OCI-LY1 (cell line): Measurements from ENCODE around the gene DDX28.
"Not testable (repeated sequence)": the region's sequence is repeated elsewhere in the genome, so short reads cannot be mapped to it uniquely, and the experiment has no call there.

Experiments used
- H2AFZ ChIP-seq: fragments of 200-600 bp; sonication (generic), shearing (Covaris generic); 2 replicates; pipeline ENCODE4 v1.6.0; 2014; ENCODE audit warnings: antibody characterized with exemption, mild to moderate bottlenecking, low read length
- H3F3A ChIP-seq: fragments of 200-600 bp; sonication (generic), shearing (Covaris generic); 2 replicates; pipeline ENCODE4 v1.6.0; 2014; ENCODE audit warnings: mild to moderate bottlenecking, antibody characterized with exemption, low read length, moderate library complexity; ENCODE audit not compliant: insufficient read depth
- H3K27ac ChIP-seq: fragments of 200-600 bp; sonication (generic); 2 replicates; pipeline ENCODE4 v1.5.1; 2014; ENCODE audit warnings: low read length, mixed run types, mild to moderate bottlenecking, low read depth; ENCODE audit not compliant: poor library complexity, severe bottlenecking
- H3K27me3 ChIP-seq: fragments of 200-600 bp; sonication (generic); 2 replicates; pipeline ENCODE4 v1.6.0; 2014; ENCODE audit warnings: antibody characterized with exemption, mild to moderate bottlenecking, low read length, moderate library complexity; ENCODE audit not compliant: insufficient read depth
- H3K36me3 ChIP-seq: fragments of 200-600 bp; sonication (generic); 2 replicates; pipeline ENCODE4 v1.6.1; 2014; ENCODE audit warnings: mild to moderate bottlenecking, antibody characterized with exemption, low read length, moderate library complexity, mixed read lengths; ENCODE audit not compliant: insufficient read depth
- H3K4me1 ChIP-seq: fragments of 200-600 bp; sonication (generic); 2 replicates; pipeline ENCODE4 v1.5.1; 2014; ENCODE audit warnings: mild to moderate bottlenecking, low read length, moderate library complexity; ENCODE audit not compliant: insufficient read depth, severe bottlenecking
- H3K4me2 ChIP-seq: fragments of 200-600 bp; sonication (generic), shearing (Covaris generic); 2 replicates; pipeline ENCODE4 v1.6.1; 2014; ENCODE audit warnings: low read length
- H3K4me3 ChIP-seq: fragments of 200-600 bp; sonication (generic); 2 replicates; pipeline ENCODE4 v1.5.1; 2014; ENCODE audit warnings: low read length, low read depth, mild to moderate bottlenecking, mixed read lengths; ENCODE audit not compliant: poor library complexity, severe bottlenecking
- H3K79me2 ChIP-seq: fragments of 200-600 bp; shearing (Covaris generic); 2 replicates; pipeline ENCODE4 v1.6.1; 2016; ENCODE audit warnings: mixed run types, low read length, mixed read lengths; ENCODE audit not compliant: insufficient read depth
- H3K9ac ChIP-seq: fragments of 200-600 bp; sonication (generic), shearing (Covaris generic); 2 replicates; pipeline ENCODE4 v1.6.1; 2014; ENCODE audit warnings: mild to moderate bottlenecking, low read length, mixed read lengths
- H3K9me2 ChIP-seq: fragments of 200-600 bp; sonication (generic), shearing (Covaris generic); 2 replicates; pipeline ENCODE4 v1.6.1; 2014; ENCODE audit warnings: low read depth, mild to moderate bottlenecking, low read length, mixed read lengths
- H3K9me3 ChIP-seq: fragments of 200-600 bp; shearing (Covaris generic); 2 replicates; pipeline ENCODE4 v1.6.1; 2014; ENCODE audit warnings: low read length, mixed read lengths
- H4K20me1 ChIP-seq: fragments of 200-600 bp; sonication (generic), shearing (Covaris generic); 2 replicates; pipeline ENCODE4 v1.6.0; 2016; ENCODE audit warnings: mild to moderate bottlenecking, low read length; ENCODE audit not compliant: insufficient read depth
- CTCF ChIP-seq: fragments of 200-600 bp; sonication (generic), shearing (Covaris generic); IDR thresholded peaks from 2 replicates; pipeline ENCODE4 v1.5.1; 2017; ENCODE audit warnings: mild to moderate bottlenecking, antibody characterized with exemption, low read length, moderate library complexity, mixed read lengths
- EZH2 ChIP-seq: fragments of 200-600 bp; sonication (generic), shearing (Covaris generic); IDR thresholded peaks from 2 replicates; pipeline ENCODE4 v1.8.0; 2017; ENCODE audit warnings: borderline replicate concordance, mixed run types, mild to moderate bottlenecking, antibody characterized with exemption, low read length, moderate library complexity, mixed read lengths

The DDX28 gene

GRCh38 chr16:67996666-67997065, 26.4 kb downstream of the DDX28 start:
- H3K27me3 ChIP-seq = no peaks in the 10 kb centered on the region
- no peaks in the 10 kb centered on the region for H3K9me3 ChIP-seq
- H3K4me2 ChIP-seq = no peak overlapping the region
- H2AFZ ChIP-seq = no peak overlapping the region
- no peak overlapping the region for H3K4me3 ChIP-seq
- TF ChIP-seq CTCF (no peak), EZH2 (no peak)
- no peaks in the 10 kb centered on the region for H3K9me2 ChIP-seq
- H3K36me3 ChIP-seq = no peaks in the 10 kb centered on the region
- H3F3A ChIP-seq = no peaks in the 10 kb centered on the region
- no peaks in the 10 kb centered on the region for H4K20me1 ChIP-seq
- no peak overlapping the region for H3K9ac ChIP-seq
- no peak overlapping the region for H3K27ac ChIP-seq
- peaks cover 36% of the 10 kb centered on the region for H3K4me1 ChIP-seq
- H3K79me2 ChIP-seq = no peaks in the 10 kb centered on the region

- no peaks in the 10 kb centered on the region for H3F3A ChIP-seq
These were observed 27.6 kb downstream of the DDX28 start for GRCh38 chr16:67995423-67995822.

GRCh38 chr16:67994040-67994408, 29.0 kb downstream of the DDX28 start:
- H3K4me3 ChIP-seq, H3K27ac ChIP-seq, H3F3A ChIP-seq, H3K27me3 ChIP-seq, H3K9me2 ChIP-seq, H3K4me2 ChIP-seq, H3K79me2 ChIP-seq, H3K9ac ChIP-seq, H4K20me1 ChIP-seq, H3K36me3 ChIP-seq, H2AFZ ChIP-seq, H3K9me3 ChIP-seq: not testable (repeated sequence)
- peaks cover 18% of the 10 kb centered on the region for H3K4me1 ChIP-seq

More at GRCh38 chr16:67995423-67995822, 27.6 kb downstream of the DDX28 start:
- Histone ChIP-seq H3K4me1 (peaks cover 32% of the 10 kb centered on the region), H3K36me3 (no peaks in the 10 kb centered on the region), H3K4me2 (no peak overlapping the region), H3K4me3 (no peak overlapping the region), H4K20me1 (no peaks in the 10 kb centered on the region), H2AFZ (no peak overlapping the region), H3K9me2 (no peaks in the 10 kb centered on the region), H3K9me3 (no peaks in the 10 kb centered on the region), H3K79me2 (no peaks in the 10 kb centered on the region), H3K27ac (no peak overlapping the region), H3K27me3 (no peaks in the 10 kb centered on the region), H3K9ac (no peak overlapping the region)
- TF ChIP-seq CTCF = no peak
- no peak for TF ChIP-seq EZH2

DNA sequence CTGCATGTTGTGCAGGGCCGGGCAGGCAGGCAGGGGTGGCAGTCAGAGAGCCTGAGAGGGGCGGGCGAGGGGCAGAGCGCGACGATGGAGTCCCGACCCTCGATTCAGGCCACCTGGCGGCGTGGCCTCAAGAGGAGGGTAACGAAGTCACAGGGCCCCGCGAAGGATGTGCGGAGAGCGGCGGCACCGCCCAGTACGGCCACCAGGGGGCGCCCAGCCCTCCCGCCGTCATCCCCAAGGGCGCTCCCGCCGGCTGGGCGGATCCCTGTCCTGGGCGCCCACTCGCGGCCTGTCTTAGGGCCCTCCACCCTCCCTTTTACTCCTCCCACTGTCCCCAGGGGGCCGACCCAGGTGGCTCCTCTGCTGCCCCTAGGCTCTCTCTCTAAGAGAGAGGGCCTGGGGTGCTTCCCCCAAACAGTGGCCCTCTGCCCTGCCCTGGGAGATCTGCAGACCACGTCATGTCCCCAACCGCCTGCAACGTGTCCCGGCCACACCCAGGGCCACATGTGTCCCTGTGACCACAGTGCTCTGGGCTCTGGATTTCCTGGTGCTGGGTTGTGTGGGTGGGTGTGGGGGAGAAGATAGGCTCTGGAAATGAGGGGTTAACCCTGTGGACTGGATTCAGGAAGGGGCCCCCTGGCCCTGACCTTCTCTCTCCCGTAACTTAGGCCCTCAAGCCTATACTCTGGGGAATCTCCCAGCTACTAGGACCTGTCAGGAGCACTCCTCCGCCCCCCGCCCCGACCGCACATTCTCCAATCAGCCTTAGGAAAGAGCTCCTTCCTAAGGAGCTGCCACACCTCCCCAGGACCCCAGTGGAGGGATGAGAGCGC, 29.6 kb downstream of the DDX28 start:
- H3K27me3 ChIP-seq = no peaks in the 10 kb centered on the region
- H3K4me3 ChIP-seq = peak overlapping the region; percentile 44
- TF ChIP-seq EZH2 (no peak), CTCF (peak; percentile 93)
- H3K27ac ChIP-seq = no peak overlapping the region
- H3K9ac ChIP-seq = peak overlapping the region; percentile 46; the same call in 1 of the 2 replicates
- no peaks in the 10 kb centered on the region for H3K9me2 ChIP-seq
- H3K79me2 ChIP-seq = no peaks in the 10 kb centered on the region
- no peaks in the 10 kb centered on the region for H3K9me3 ChIP-seq
- no peaks in the 10 kb centered on the region for H3F3A ChIP-seq
- no peaks in the 10 kb centered on the region for H4K20me1 ChIP-seq
- H3K36me3 ChIP-seq = no peaks in the 10 kb centered on the region
- H3K4me1 ChIP-seq = peaks cover 15% of the 10 kb centered on the region
- peak overlapping the region; percentile 64 for H3K4me2 ChIP-seq
- no peak overlapping the region for H2AFZ ChIP-seq
